Naive B cell (primary cell): Measurements from ENCODE around the gene LCE2A. TPM values are rescaled to one million over a fixed set of nuclear protein-coding genes. Genes with fewer than 3 reads are reported as not detected.
"Not testable (repeated sequence)": the region's sequence is repeated elsewhere in the genome, so short reads cannot be mapped to it uniquely, and the experiment has no call there.

Source experiments
- ATAC-seq, 2 donors: fragments of 150-1000 bp; cut with Tn5 transposase; 2 replicates each; pipeline ENCODE4 v1.10.0; 2021; ENCODE audit warnings: low read depth in 2 of 2, mild to moderate bottlenecking in 2 of 2, moderate library complexity in 2 of 2
- DNase-seq: peaks from one replicate; pipeline ENCODE4 v3.0.0; 2022
- H3K27ac Mint-ChIP-seq, 6 donors: one replicate each; pipeline ENCODE4 v1.8.0; 2020 to 2022; ENCODE audit warnings: mild to moderate bottlenecking in 6 of 6, mixed read lengths in 6 of 6, moderate library complexity in 5 of 6, inconsistent platforms in 2 of 6
- H3K27me3 Mint-ChIP-seq, 3 donors: one replicate each; pipeline ENCODE4 v1.8.0; 2021 to 2022; ENCODE audit warnings: mixed read lengths in 3 of 3, mild to moderate bottlenecking in 1 of 3
- H3K36me3 Mint-ChIP-seq, 2 donors: one replicate each; pipeline ENCODE4 v1.8.0; 2020 to 2022; ENCODE audit warnings: mixed read lengths in 2 of 2, inconsistent platforms in 1 of 2, mild to moderate bottlenecking in 1 of 2
- H3K4me1 Mint-ChIP-seq, 3 donors: one replicate each; pipeline ENCODE4 v1.8.0; 2020 to 2022; ENCODE audit warnings: mixed read lengths in 3 of 3, inconsistent platforms in 1 of 3, mild to moderate bottlenecking in 1 of 3, moderate library complexity in 1 of 3
- H3K4me3 Mint-ChIP-seq, 8 donors: one replicate each; pipeline ENCODE4 v1.8.0; 2020 to 2022; ENCODE audit warnings: mild to moderate bottlenecking in 8 of 8, mixed read lengths in 8 of 8, moderate library complexity in 8 of 8, inconsistent platforms in 2 of 8
- H3K9me3 Mint-ChIP-seq, 7 donors: one replicate each; pipeline ENCODE4 v1.8.0; 2020 to 2022; ENCODE audit warnings: mixed read lengths in 7 of 7, mild to moderate bottlenecking in 5 of 7, inconsistent platforms in 2 of 7, moderate library complexity in 1 of 7
- polyA plus RNA-seq, 6 donors: library from polyadenylated mRNA; unstranded; fragments of 300-500 nt; fragmentation: Illumina TruSeq; gene quantifications; one replicate each; pipeline ENCODE4 v1.2.3, GENCODE V29; 2021; ENCODE audit warnings: low read depth in 6 of 6

Gene LCE2A
- polyA plus RNA-seq, 6 donors from 2014 or later, result not detected

DNA sequence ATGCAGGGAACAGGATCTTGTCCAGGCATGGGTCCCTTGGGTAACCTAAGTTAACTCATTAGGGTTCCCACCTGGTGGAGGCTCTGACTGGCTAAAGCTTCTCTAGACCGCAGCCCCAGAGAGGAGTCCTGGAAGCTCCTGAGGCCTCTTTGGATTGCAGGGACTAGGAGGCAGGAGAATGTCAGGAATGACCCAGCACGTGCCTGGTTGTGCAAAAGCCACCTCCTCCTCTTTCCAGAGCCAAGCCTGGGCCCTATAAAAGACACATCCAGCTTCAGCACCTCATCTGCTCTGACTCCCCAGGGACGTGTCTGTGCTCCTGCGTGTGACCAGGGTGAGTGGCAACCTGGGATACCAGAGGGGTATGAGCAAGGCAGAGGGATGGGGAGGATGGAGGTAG, 12.3 kb upstream of the LCE2A start, which contains the start of gene LCE2B:
LCE2B (plus strand) TSS at position 301 of the 400 bp plus-strand sequence. CDS start 721 bp downstream, outside the sequence.
- not testable (repeated sequence) for H3K9me3 Mint-ChIP-seq, ATAC-seq, H3K4me3 Mint-ChIP-seq, H3K36me3 Mint-ChIP-seq, H3K4me1 Mint-ChIP-seq, H3K27ac Mint-ChIP-seq, DNase-seq
- peaks cover 12 to 45% (median 14%) of the 10 kb centered on the region in 3 donors for H3K27me3 Mint-ChIP-seq

DNA sequence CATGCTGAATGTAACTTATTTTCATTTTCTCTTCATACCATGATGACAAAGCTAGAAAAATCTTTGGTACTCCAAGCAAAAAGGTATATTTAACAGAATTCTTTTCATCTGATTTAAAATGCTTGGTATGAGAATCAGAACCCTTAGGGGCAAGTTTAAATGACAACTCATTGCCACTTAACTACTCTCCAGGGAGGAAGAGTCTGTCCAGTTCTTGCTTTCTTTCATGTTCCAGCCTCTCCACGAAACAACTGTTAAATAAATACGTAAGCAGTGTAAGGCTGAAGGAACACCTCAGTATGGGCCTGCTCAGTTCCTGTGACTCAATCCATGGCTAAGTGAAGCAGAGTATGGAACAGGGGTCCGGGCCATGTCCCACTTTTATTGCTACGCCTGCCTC, 1.6 kb downstream of the LCE2A start:
- no peak for DNase-seq
- ATAC-seq, result no peak
- H3K27me3 Mint-ChIP-seq, result peaks cover 8 to 15% (median 13%) of the 10 kb centered on the region in 3 donors
- no peak overlapping the region for H3K4me3 Mint-ChIP-seq
- H3K4me1 Mint-ChIP-seq, result no peaks in the 10 kb centered on the region
- no peaks in the 10 kb centered on the region for H3K36me3 Mint-ChIP-seq
- peaks cover 0 to 6% (median 4%) of the 10 kb centered on the region in 7 donors for H3K9me3 Mint-ChIP-seq
- H3K27ac Mint-ChIP-seq, result no peak overlapping the region

DNA sequence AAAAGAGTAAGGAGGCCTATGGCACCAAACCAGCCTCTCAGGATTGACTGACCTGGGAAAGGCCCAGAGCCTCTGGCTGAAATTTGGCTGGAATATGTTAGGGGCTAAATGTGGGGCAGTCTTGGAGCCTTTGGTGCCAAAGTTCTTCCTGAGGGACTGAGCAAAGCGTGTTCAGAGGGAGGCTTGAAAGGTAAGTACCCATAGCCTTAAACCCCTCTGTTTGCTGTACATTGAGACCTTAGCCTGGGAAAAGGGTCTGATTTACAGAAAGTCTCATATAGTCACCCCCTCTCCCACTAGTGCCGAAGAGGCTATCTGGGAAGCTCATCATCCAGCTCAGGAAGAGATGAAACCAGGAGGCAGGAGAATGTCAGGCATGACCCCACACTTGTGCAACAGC, 9.7 kb downstream of the LCE2A start, which contains the start of gene LCE4A:
LCE4A (plus strand) TSS at position 301 of the 400 bp plus-strand sequence. CDS start 916 bp downstream, outside the sequence.
- H3K27me3 Mint-ChIP-seq, result peaks cover 31 to 43% (median 35%) of the 10 kb centered on the region in 3 donors

DNA sequence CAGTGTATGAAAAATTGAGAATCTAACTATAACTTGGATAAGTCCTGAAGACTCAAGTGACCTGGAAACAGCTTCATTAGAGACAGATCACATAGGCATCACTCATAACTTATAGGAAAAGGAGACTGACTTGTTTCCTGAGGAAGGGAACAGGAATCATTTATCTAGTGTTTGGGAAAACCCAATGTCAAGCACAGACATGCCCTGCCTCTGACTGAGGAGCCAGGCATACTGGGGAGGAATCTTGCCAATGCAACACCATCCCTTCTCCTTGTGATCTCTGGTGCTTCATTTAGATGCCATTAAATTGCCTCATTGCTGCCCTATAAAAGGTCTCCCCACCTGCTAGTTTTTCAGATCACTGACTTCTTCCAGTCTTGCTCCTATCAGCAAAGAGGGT, 20.1 kb downstream of the LCE2A start:
- Mint-ChIP-seq H3K9me3 (peaks cover 0 to 23% (median 11%) of the 10 kb centered on the region in 7 donors), H3K36me3 (no peaks in the 10 kb centered on the region), H3K27ac (no peak overlapping the region), H3K4me1 (no peaks in the 10 kb centered on the region), H3K4me3 (no peak overlapping the region), H3K27me3 (peaks cover 4 to 37% (median 10%) of the 10 kb centered on the region in 3 donors)
- ATAC-seq, result no peak
- DNase-seq, result no peak

More for the DNA sequence above, 9.7 kb downstream of the LCE2A start, which contains the start of gene LCE4A:
- no peaks in the 10 kb centered on the region for H3K4me1 Mint-ChIP-seq
- no peak for ATAC-seq
- H3K4me3 Mint-ChIP-seq, result peak within 1 kb of the TSS in 1 of 8 donors; percentile 29
- H3K27ac Mint-ChIP-seq, result peak within 1 kb of the TSS in 1 of 6 donors; percentile 4
- peaks cover 0 to 12% (median 0%) of the 10 kb centered on the region in 7 donors for H3K9me3 Mint-ChIP-seq
- no peak for DNase-seq
- H3K36me3 Mint-ChIP-seq, result no peaks in the 10 kb centered on the region

DNA sequence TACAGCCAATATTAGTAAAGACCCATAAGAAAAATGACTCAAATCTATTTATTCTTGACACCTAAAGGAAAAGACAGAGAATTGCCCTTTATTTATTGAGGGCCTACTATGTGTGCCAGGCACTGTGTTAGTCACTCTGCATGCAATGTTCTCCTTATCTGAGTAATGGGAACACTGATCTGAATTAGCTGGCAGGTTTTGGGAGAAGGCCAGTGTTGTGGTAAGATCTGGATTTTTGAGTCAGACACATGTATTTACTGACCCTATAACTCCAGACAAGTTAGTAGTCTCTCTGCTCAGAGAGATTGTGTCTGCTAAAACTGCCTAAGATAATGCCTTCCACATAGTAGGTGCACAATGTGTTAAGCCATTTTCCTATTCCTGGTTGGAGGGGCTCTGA, 27.1 kb downstream of the LCE2A start:
- Mint-ChIP-seq H3K36me3 (no peaks in the 10 kb centered on the region), H3K27ac (no peak overlapping the region), H3K9me3 (no peaks in the 10 kb centered on the region), H3K4me1 (no peaks in the 10 kb centered on the region), H3K27me3 (peaks cover 0 to 11% (median 10%) of the 10 kb centered on the region in 3 donors), H3K4me3 (no peak overlapping the region)
- ATAC-seq, result no peak
- no peak for DNase-seq

DNA sequence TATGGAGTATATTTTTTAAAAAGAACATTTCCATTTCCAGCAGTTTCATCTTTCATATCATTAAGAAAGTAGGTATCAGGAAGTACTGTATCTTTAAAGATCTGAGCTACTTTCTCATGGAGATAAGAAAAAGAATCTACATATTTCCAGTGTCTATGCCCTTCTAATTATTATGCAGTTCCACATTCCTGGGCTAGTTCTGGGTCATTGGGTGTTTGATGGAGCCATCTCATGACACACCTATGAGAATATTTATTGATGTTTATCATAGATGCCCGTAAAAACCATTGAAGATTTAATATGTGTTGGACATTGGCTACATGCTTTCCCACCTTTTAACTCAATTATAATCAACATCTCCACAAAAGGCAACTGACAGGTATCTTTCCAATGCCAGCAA, 30.8 kb downstream of the LCE2A start:
- Mint-ChIP-seq H3K4me1 (no peaks in the 10 kb centered on the region), H3K27me3 (peaks cover 7 to 11% (median 10%) of the 10 kb centered on the region in 3 donors), H3K9me3 (no peaks in the 10 kb centered on the region), H3K27ac (no peak overlapping the region), H3K36me3 (no peaks in the 10 kb centered on the region), H3K4me3 (no peak overlapping the region)
- DNase-seq, result no peak
- ATAC-seq, result no peak

DNA sequence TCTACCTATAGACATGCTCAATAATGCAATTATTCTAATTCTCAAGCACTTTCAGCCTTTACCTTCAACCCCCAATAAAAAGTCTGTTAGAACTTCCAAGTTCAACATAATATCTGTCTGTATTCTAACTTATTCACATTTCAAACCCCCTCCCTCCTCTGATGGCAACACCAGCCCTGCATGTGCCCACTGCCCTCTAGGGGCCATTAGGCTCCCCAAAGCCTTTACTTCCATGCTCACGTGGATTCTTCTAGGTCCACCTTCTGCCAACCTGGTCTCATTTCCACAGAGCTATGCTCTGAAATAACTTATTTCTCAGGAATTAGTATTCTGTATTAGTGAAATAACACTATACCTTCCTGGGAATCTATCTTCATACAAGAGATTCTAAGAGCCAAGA, 37.5 kb downstream of the LCE2A start:
- Mint-ChIP-seq H3K36me3 (no peaks in the 10 kb centered on the region), H3K4me3 (no peak overlapping the region), H3K4me1 (no peaks in the 10 kb centered on the region), H3K27me3 (peaks cover 31 to 43% (median 33%) of the 10 kb centered on the region in 3 donors), H3K27ac (peak overlapping the region in 1 of 6 donors; percentile 1), H3K9me3 (peaks cover 0 to 1% (median 0%) of the 10 kb centered on the region in 7 donors)
- ATAC-seq (no peak), DNase-seq (no peak)

DNA sequence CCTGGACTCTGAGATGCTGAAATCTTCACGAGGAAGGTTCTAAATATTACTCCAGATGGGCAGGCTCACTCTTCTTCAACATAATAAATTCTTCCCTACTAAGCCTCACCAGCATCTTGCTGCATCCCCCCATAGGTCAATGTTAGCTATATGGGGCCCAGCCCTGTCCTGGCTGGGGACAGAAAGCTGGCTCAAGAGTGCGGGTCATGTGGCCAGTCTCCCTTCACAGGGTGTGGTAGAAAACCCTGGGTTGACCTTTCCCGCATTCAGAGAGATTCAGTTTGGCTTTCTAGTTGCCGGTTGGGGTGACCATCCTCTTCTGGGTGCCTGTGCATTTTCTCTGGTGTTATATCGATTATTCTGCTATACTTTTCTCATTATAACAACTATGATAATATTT, 39.9 kb downstream of the LCE2A start:
- no peak overlapping the region for H3K27ac Mint-ChIP-seq

DNA sequence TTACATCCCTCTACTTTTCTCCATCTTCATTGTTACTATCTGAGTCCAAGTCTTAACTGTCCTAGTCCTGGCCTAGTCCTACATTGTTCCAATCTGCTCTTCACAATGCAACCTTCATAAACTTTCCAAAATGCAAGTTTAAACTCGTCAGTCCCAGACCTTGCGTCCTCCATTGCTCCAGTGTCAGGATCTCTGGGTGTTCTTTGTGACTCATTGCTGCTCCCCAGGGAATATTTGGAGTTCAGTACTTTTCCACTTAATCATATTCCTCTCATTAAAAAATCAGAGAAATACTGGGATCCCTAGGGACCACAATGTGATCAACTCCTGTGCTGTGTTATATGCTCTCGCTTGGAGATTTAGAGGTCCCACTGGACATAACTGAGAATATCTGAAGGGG, 41.7 kb downstream of the LCE2A start:
- no peak overlapping the region for H3K27ac Mint-ChIP-seq
- no peak for ATAC-seq
- H3K9me3 Mint-ChIP-seq, result peaks cover 0 to 12% (median 0%) of the 10 kb centered on the region in 7 donors
- no peaks in the 10 kb centered on the region for H3K36me3 Mint-ChIP-seq
- H3K4me3 Mint-ChIP-seq, result no peak overlapping the region
- no peaks in the 10 kb centered on the region for H3K4me1 Mint-ChIP-seq
- DNase-seq, result no peak
- peaks cover 36 to 62% (median 52%) of the 10 kb centered on the region in 3 donors for H3K27me3 Mint-ChIP-seq

More for the DNA sequence above, 39.9 kb downstream of the LCE2A start:
- Mint-ChIP-seq H3K36me3 (no peaks in the 10 kb centered on the region), H3K27me3 (peaks cover 32 to 54% (median 44%) of the 10 kb centered on the region in 3 donors), H3K4me3 (no peak overlapping the region), H3K4me1 (no peaks in the 10 kb centered on the region), H3K9me3 (peaks cover 0 to 8% (median 0%) of the 10 kb centered on the region in 7 donors)
- DNase-seq (no peak), ATAC-seq (no peak)

DNA sequence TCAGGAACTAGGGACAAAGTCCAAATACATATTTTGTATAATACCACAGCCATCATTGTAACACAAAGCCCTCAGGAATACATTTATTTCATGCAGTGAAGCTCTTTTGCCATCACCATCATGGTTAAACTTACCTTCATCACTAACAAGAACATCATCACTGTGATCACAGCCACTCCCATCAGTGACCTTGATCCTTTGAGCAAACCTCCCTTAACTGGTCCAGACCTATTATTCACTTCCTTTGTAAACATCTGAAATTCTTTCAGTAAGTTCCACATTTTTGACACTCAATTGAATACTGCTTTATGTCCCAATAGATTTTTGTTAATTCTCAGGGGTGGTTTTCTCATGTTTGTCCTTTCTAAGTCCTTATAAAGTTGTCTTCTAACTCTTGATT, 43.5 kb downstream of the LCE2A start:
- H3K4me3 Mint-ChIP-seq, result no peak overlapping the region
- ATAC-seq (no peak), DNase-seq (no peak)
- peaks cover 30 to 58% (median 48%) of the 10 kb centered on the region in 3 donors for H3K27me3 Mint-ChIP-seq
- H3K36me3 Mint-ChIP-seq, result no peaks in the 10 kb centered on the region
- no peaks in the 10 kb centered on the region for H3K4me1 Mint-ChIP-seq
- H3K9me3 Mint-ChIP-seq, result peaks cover 0 to 15% (median 1%) of the 10 kb centered on the region in 7 donors
- no peak overlapping the region for H3K27ac Mint-ChIP-seq

DNA sequence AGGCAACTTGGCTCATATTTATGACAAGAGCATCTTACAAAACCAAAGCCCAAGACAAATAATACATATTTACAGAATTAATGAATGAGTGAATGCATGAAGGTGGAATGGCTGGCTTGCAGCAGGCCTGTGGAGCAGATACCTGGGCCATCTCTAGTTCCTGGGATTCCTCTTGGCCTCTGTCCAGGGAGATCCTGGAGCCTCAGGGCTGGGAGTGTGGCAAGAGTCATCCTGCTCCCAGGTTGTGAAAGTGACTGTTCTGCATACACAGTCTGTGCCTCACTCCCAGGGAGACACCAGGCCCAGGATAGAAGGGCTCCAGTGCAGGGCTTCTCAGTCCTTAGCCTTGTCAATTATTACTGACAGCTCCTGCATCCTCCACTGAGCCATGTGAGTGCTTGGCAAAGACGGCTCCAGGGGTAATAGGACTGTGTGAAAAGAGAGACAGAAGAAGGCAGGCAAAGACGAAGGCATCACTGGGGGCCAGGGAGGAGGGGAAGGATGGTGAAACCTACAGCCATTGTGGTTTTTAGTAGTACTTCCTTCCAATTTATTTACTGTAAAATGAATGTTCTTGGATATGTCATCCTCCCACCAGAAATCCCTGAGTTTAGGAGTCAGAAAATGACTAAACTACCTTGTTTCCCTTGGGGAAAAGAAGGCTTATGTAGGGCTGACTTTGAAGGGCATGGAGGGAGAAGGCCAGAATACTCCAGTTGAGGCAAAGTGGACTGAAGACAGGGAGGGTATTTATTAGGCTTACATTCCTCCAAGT, 45.4 kb downstream of the LCE2A start:
- no peak for ATAC-seq
- peaks cover 0 to 16% (median 2%) of the 10 kb centered on the region in 7 donors for H3K9me3 Mint-ChIP-seq
- H3K4me3 Mint-ChIP-seq, result no peak overlapping the region
- no peaks in the 10 kb centered on the region for H3K36me3 Mint-ChIP-seq
- DNase-seq, result no peak
- H3K4me1 Mint-ChIP-seq, result no peaks in the 10 kb centered on the region
- H3K27me3 Mint-ChIP-seq, result peaks cover 26 to 48% (median 45%) of the 10 kb centered on the region in 3 donors
- no peak overlapping the region for H3K27ac Mint-ChIP-seq

DNA sequence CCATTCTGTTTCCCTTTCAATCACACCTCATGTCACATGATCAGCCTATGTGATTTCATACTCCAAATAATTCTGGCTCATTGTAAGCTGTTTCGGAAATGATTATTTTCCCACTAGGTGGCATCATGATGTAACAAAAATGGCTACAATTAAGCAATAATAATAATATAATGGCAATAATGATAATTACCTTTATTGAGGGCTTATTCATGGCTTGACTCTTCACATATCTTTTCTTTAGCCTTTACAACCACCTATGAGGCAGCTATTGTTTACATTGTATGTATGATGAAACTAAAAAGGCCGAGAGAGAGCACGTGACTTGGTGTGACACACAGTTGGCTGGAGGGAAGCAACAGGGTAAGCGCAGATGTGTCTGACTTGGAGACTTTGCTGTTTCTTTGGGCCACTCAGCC, 47.2 kb downstream of the LCE2A start:
- no peak overlapping the region for H3K27ac Mint-ChIP-seq
- peaks cover 25 to 48% (median 45%) of the 10 kb centered on the region in 3 donors for H3K27me3 Mint-ChIP-seq
- H3K4me1 Mint-ChIP-seq, result no peaks in the 10 kb centered on the region
- H3K9me3 Mint-ChIP-seq, result peaks cover 0 to 16% (median 2%) of the 10 kb centered on the region in 7 donors
- no peaks in the 10 kb centered on the region for H3K36me3 Mint-ChIP-seq
- DNase-seq (no peak), ATAC-seq (no peak)
- H3K4me3 Mint-ChIP-seq, result no peak overlapping the region

DNA sequence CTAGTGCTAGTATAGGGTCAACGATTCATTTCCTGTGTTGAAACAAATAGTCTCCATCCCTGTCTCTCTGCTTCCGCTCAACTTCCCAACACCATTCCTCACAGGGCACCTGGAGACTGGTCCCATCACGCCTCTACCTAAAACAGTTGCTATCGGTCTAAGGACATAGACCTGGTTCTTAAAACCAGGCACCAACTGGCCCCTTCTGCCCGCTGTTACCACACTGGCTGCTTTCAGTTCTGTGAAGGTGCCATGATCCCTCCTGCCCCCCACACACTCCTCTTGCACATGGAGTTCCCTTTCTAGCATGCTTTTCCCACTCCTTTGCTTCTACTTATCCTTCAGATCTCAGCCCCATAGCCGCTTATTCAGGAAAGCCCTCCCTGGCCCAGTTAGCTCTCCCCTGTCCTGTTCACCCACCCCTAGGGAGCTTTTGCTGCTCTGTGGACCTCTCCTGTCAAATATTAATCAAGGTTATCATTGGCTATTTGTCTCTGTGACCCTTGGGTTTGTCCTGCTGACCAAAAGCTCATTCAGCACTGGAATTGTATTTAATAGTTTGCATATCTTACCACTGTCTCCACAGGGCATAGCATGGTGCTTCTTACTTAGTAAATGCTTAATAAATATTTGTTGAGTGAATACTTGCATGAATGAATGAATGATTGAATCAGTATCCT, 47.8 kb downstream of the LCE2A start:
- peaks cover 0 to 16% (median 2%) of the 10 kb centered on the region in 7 donors for H3K9me3 Mint-ChIP-seq
- H3K4me3 Mint-ChIP-seq, result no peak overlapping the region
- ATAC-seq (no peak), DNase-seq (no peak)
- H3K27ac Mint-ChIP-seq, result no peak overlapping the region
- no peaks in the 10 kb centered on the region for H3K36me3 Mint-ChIP-seq
- H3K4me1 Mint-ChIP-seq, result no peaks in the 10 kb centered on the region
- peaks cover 31 to 54% (median 51%) of the 10 kb centered on the region in 3 donors for H3K27me3 Mint-ChIP-seq
